Measurements from ENCODE around the gene CARMIL1.

CARMIL1 gene

GRCh38 chr6:25428758-25429317 is 149.7 kb downstream of the CARMIL1 start:
- no peak overlapping the region for H3K4me3 ChIP-seq (ENCODE audit: low read depth, low read length)
- no peak for TF ChIP-seq CTCF (IDR thresholded peaks at IDR 0.05; ENCODE audit: control insufficient read depth, extremely low read depth, insufficient read depth)
- no peak for DNase-seq (ENCODE audit: low read depth)

- DNase-seq (ENCODE audit: low read depth): no peak
- H3K4me3 ChIP-seq (ENCODE audit: low read depth, low read length): no peak overlapping the region
- no peak for TF ChIP-seq CTCF (IDR thresholded peaks at IDR 0.05; ENCODE audit: control insufficient read depth, extremely low read depth, insufficient read depth)
Observed at GRCh38 chr6:25431306-25431974, 152.3 kb downstream of the CARMIL1 start.

GRCh38 chr6:25431975-25432307 is 152.8 kb downstream of the CARMIL1 start:
- DNase-seq (ENCODE audit: low read depth): no peak
- no peak for TF ChIP-seq CTCF (IDR thresholded peaks at IDR 0.05; ENCODE audit: control insufficient read depth, extremely low read depth, insufficient read depth)
- H3K4me3 ChIP-seq (ENCODE audit: low read depth, low read length): no peak overlapping the region

- no peak for DNase-seq (ENCODE audit: low read depth)
- H3K4me3 ChIP-seq (ENCODE audit: low read depth, low read length): no peak overlapping the region
- no peak for TF ChIP-seq CTCF (IDR thresholded peaks at IDR 0.05; ENCODE audit: control insufficient read depth, extremely low read depth, insufficient read depth)
Observed at GRCh38 chr6:25434921-25435320, 155.7 kb downstream of the CARMIL1 start.

- TF ChIP-seq CTCF (IDR thresholded peaks at IDR 0.05; ENCODE audit: control insufficient read depth, extremely low read depth, insufficient read depth): no peak
- DNase-seq (ENCODE audit: low read depth): no peak
- no peak overlapping the region for H3K4me3 ChIP-seq (ENCODE audit: low read depth, low read length)
Observed at GRCh38 chr6:25435416-25435985, 156.3 kb downstream of the CARMIL1 start.

GRCh38 chr6:25436760-25437159 is 157.6 kb downstream of the CARMIL1 start:
- TF ChIP-seq CTCF (IDR thresholded peaks at IDR 0.05; ENCODE audit: control insufficient read depth, extremely low read depth, insufficient read depth): no peak
- H3K4me3 ChIP-seq (ENCODE audit: low read depth, low read length): no peak overlapping the region
- DNase-seq (ENCODE audit: low read depth): no peak

DNA sequence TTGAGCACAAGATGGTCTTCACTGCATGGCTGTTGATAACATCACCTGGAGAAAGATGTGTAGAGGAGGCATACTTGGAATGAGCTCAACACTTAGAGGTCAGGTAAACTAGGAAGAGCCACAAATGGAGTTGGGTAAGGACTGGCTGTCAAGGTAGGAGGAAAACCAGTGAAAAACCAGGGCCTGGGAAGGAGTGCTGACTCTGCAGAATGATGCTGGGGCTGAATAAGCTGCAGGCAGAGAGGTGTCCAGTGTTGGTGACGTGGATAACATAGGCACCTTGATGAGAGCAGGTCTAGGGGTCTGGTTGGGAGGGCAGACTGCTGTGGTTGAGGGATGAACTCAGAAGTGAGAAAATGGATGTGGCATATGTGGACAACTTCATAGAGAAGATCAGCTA is 160.2 kb downstream of the CARMIL1 start:
- no peak overlapping the region for H3K4me3 ChIP-seq (ENCODE audit: low read depth, low read length)
- no peak for DNase-seq (ENCODE audit: low read depth)
- TF ChIP-seq CTCF (IDR thresholded peaks at IDR 0.05; ENCODE audit: control insufficient read depth, extremely low read depth, insufficient read depth): no peak

Measured in LNCaP clone FGC (cell line).